ENCODE results near the gene MTF1.
A peak's percentile ranks its signal among the peaks of the same experiment; 100 is the strongest.
"Not testable (repeated sequence)": the region's sequence is repeated elsewhere in the genome, so short reads cannot be mapped to it uniquely, and the experiment has no call there.

The MTF1 gene

DNA sequence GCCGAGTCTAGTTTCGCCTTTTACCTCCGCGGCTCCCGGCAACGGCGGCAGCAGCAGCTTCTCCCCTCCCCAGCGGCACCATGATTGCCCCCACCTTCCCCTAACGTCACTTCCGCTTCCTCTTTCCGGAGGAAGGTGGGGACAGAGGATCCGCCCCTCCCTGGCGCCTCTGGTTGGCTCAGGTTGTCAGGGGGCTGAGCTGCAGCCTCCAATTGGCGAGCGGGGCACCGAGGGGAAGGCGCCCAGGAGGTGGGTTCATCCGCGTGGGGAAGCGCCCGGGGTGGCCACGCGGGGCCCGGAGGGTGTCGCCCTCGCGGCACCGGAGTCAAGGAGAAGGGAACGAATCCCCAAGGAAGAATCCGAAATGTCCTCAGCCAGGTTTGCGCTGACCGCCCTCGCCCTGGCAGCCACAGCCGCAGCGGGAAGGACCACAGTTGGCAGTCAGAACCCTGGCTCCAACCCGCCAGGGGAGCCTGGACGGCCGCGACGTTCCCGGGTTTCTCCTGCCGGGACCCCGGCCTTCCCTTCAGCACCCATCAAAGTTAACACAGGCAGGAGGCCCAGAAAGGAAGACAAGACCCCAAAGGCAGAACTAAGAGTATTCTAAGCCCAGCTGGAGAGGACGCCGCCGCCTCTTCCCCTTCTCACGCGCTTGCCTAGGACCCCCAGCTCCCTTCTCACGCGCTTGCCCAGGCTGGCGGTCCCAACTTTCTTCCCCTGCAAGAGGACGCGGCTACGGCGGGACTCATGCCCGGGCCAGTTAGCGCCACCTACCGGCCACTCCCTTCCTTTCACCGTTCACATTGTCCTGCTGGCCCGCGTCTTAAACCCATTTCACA is at the start of gene MTF1:
MTF1 (minus strand) TSS at position 86 of the 839 bp plus-strand sequence. CDS start 1,934 bp downstream, outside the sequence.
- Histone ChIP-seq H3K4me3 (ENCODE audit: low read depth in 1 of 2, low read length in 2 of 2) (peak within 1 kb of the TSS; percentile 87 to 91), H3K4me1 (ENCODE audit: control insufficient read depth in 1 of 2, insufficient read depth in 2 of 2, low read length in 2 of 2) (peaks cover 18 to 24% of the 10 kb centered on the region in 2 donors), H3K27ac (ENCODE audit: low read depth, low read length) (peak within 1 kb of the TSS; percentile 74), H3K36me3 (ENCODE audit: control insufficient read depth in 1 of 2, insufficient read depth in 2 of 2, low read length in 2 of 2) (peaks cover 9 to 33% of the 10 kb centered on the region in 2 donors), H3K9me3 (ENCODE audit: control insufficient read depth in 1 of 2, low read length in 2 of 2) (no peaks in the 10 kb centered on the region), H3K27me3 (ENCODE audit: control insufficient read depth in 1 of 2, insufficient read depth in 2 of 2, low read length in 2 of 2) (no peaks in the 10 kb centered on the region), H3K9ac (ENCODE audit: low read depth in 1 of 2, low read length in 2 of 2) (peak within 1 kb of the TSS; percentile 97 to 99)

DNA sequence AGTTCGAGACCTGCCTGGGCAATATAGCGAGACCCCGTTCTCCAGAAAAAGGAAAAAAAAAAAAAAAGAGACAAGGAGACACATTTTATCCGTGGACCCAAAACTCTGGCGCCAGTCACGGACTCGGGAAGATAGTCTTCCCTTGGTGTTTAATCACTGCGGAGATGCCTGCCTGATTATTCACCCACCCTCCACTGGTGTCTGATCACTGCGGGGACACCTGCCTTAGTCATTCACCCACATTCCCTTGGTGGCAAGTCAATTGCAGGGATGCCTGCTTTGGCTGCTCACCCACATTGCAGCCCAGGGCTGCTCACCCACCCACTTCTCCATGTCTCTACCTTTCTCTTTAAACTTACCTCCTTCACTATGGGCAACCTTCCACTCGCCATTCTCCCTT is 49.1 kb upstream of the MTF1 start:
- H3K4me3 ChIP-seq (ENCODE audit: low read depth in 1 of 2, low read length in 2 of 2); H3K27me3 ChIP-seq (ENCODE audit: control insufficient read depth in 1 of 2, insufficient read depth in 2 of 2, low read length in 2 of 2); H3K27ac ChIP-seq (ENCODE audit: low read depth, low read length); H3K36me3 ChIP-seq (ENCODE audit: control insufficient read depth in 1 of 2, insufficient read depth in 2 of 2, low read length in 2 of 2); H3K4me1 ChIP-seq (ENCODE audit: control insufficient read depth in 1 of 2, insufficient read depth in 2 of 2, low read length in 2 of 2); H3K9ac ChIP-seq (ENCODE audit: low read depth in 1 of 2, low read length in 2 of 2): not testable (repeated sequence)
- H3K9me3 ChIP-seq (ENCODE audit: control insufficient read depth in 1 of 2, low read length in 2 of 2) = peaks cover 0 to 16% of the 10 kb centered on the region in 2 donors

DNA sequence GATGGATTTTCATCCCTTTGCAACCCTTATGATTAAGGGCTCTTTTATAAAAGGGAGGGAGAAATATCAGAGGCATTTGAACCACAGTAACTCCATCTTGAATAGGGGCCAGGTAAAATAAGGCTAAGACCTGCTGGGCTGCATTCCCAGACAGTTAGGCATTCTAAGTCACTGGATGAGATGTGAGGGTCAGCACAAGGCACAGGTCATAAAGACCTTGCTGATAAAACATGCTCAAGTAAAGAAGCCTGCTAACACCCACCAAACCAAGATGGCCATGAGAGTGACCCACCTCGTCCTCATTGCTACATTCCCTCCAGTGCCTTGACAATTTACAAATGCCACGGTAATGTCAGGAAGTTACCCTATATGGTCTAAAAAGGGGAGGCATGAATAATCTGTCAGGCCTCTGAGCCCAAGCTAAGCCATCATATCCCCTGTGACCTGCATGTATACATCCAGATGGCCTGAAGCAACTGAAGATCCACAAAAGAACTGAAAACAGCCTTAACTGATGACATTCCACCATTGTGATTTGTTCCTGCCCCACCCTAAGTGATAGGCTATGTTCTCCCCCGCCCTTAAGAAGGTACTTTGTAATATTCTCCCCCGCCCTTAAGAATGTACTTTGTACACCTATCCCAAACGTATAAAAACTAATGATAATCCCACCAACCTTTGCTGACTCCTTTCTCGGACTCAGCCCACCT is 48.2 kb upstream of the MTF1 start:
- not testable (repeated sequence) for H3K36me3 ChIP-seq (ENCODE audit: control insufficient read depth in 1 of 2, insufficient read depth in 2 of 2, low read length in 2 of 2); H3K4me1 ChIP-seq (ENCODE audit: control insufficient read depth in 1 of 2, insufficient read depth in 2 of 2, low read length in 2 of 2); H3K27ac ChIP-seq (ENCODE audit: low read depth, low read length); H3K9ac ChIP-seq (ENCODE audit: low read depth in 1 of 2, low read length in 2 of 2); H3K4me3 ChIP-seq (ENCODE audit: low read depth in 1 of 2, low read length in 2 of 2); H3K27me3 ChIP-seq (ENCODE audit: control insufficient read depth in 1 of 2, insufficient read depth in 2 of 2, low read length in 2 of 2)
- peaks cover 0 to 16% of the 10 kb centered on the region in 2 donors for H3K9me3 ChIP-seq (ENCODE audit: control insufficient read depth in 1 of 2, low read length in 2 of 2)

DNA sequence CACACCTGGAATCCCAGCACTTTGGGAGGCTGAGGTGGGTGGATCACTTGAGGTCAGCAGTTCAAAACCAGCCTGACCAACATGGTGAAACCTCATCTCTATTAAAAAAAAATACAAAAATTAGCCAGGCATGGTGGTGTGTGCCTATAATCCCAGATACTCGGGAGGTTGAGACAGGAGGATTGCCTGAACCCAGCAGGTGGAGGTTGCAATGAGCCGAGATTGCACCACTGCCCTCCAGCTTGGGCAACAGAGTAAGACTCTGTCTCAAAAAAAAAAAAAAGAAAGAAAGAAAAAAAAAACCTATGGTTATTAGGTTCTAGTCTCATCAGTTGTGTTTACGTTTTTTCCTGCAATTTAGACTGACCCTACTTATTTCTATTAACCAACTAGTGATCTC is 47.2 kb upstream of the MTF1 start:
- not testable (repeated sequence) for H3K27me3 ChIP-seq (ENCODE audit: control insufficient read depth in 1 of 2, insufficient read depth in 2 of 2, low read length in 2 of 2); H3K9ac ChIP-seq (ENCODE audit: low read depth in 1 of 2, low read length in 2 of 2); H3K36me3 ChIP-seq (ENCODE audit: control insufficient read depth in 1 of 2, insufficient read depth in 2 of 2, low read length in 2 of 2); H3K27ac ChIP-seq (ENCODE audit: low read depth, low read length); H3K4me3 ChIP-seq (ENCODE audit: low read depth in 1 of 2, low read length in 2 of 2); H3K4me1 ChIP-seq (ENCODE audit: control insufficient read depth in 1 of 2, insufficient read depth in 2 of 2, low read length in 2 of 2); H3K9me3 ChIP-seq (ENCODE audit: control insufficient read depth in 1 of 2, low read length in 2 of 2)

DNA sequence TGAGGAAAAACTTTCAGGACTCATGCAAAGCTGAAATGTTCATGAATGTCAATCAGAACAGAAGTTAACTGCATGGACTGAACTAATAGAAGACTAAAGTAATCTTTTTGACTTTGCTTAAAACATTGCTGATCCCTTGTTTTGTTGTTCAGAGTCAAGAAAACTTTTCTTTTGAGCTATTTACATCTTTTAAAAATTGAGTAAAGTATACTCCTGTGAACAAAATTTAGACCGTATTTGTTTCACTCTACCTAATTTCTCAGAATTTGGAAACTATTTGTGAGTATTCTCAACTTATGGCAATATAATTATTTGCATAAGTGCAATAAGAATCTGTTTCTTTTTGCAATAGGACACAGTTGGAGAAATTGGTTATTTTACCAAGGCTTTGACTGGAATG is 46.3 kb upstream of the MTF1 start:
- Histone ChIP-seq H3K4me3 (ENCODE audit: low read depth in 1 of 2, low read length in 2 of 2) (no peak overlapping the region), H3K27ac (ENCODE audit: low read depth, low read length) (no peak overlapping the region), H3K4me1 (ENCODE audit: control insufficient read depth in 1 of 2, insufficient read depth in 2 of 2, low read length in 2 of 2) (no peaks in the 10 kb centered on the region), H3K36me3 (ENCODE audit: control insufficient read depth in 1 of 2, insufficient read depth in 2 of 2, low read length in 2 of 2) (no peaks in the 10 kb centered on the region), H3K9ac (ENCODE audit: low read depth in 1 of 2, low read length in 2 of 2) (no peak overlapping the region), H3K9me3 (ENCODE audit: control insufficient read depth in 1 of 2, low read length in 2 of 2) (peaks cover 0 to 4% of the 10 kb centered on the region in 2 donors), H3K27me3 (ENCODE audit: control insufficient read depth in 1 of 2, insufficient read depth in 2 of 2, low read length in 2 of 2) (no peaks in the 10 kb centered on the region)

DNA sequence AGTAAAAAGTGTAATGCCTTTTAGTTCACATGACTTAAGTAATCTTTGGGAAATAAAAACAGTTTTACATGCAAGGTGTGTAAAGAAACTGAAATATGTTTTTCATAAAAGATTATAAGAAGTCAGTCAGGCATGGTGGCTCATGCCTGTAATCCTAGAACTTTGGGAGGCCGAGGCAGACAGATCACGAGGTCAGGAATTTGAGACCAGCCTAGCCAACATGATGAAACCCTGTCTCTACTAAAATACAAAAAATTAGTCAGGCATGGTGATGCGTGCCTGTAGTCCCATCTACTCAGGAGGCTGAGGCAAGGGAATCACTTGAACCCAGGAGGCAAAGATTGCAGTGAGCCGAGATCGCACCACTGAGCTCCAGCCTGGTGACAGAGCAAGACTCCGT is 44.5 kb upstream of the MTF1 start:
- H3K9me3 ChIP-seq (ENCODE audit: control insufficient read depth in 1 of 2, low read length in 2 of 2); H3K9ac ChIP-seq (ENCODE audit: low read depth in 1 of 2, low read length in 2 of 2); H3K4me1 ChIP-seq (ENCODE audit: control insufficient read depth in 1 of 2, insufficient read depth in 2 of 2, low read length in 2 of 2); H3K27ac ChIP-seq (ENCODE audit: low read depth, low read length); H3K4me3 ChIP-seq (ENCODE audit: low read depth in 1 of 2, low read length in 2 of 2); H3K27me3 ChIP-seq (ENCODE audit: control insufficient read depth in 1 of 2, insufficient read depth in 2 of 2, low read length in 2 of 2); H3K36me3 ChIP-seq (ENCODE audit: control insufficient read depth in 1 of 2, insufficient read depth in 2 of 2, low read length in 2 of 2): not testable (repeated sequence)

DNA sequence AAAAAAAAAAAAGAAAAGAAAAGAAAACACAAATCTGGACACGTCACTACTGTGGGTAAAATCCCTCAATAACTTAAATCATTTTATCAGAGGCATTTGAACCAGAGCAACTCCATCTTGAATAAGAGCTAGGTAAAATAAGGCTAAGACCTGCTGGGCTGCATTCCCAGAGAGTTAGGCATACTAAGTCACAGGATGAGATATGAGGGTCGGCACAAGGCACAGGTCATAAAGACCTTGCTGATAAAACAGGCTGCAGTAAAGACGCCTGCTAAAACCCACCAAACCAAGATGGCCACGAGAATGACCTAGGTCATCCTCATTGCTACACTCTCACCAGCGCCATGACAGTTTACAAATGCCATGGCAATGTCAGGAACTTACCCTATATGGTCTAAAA is 43.6 kb upstream of the MTF1 start:
- no peaks in the 10 kb centered on the region for H3K4me1 ChIP-seq (ENCODE audit: control insufficient read depth in 1 of 2, insufficient read depth in 2 of 2, low read length in 2 of 2)
- no peak overlapping the region for H3K27ac ChIP-seq (ENCODE audit: low read depth, low read length)
- H3K27me3 ChIP-seq (ENCODE audit: control insufficient read depth in 1 of 2, insufficient read depth in 2 of 2, low read length in 2 of 2) = no peaks in the 10 kb centered on the region
- H3K9ac ChIP-seq (ENCODE audit: low read depth in 1 of 2, low read length in 2 of 2) = no peak overlapping the region
- H3K36me3 ChIP-seq (ENCODE audit: control insufficient read depth in 1 of 2, insufficient read depth in 2 of 2, low read length in 2 of 2) = no peaks in the 10 kb centered on the region
- H3K9me3 ChIP-seq (ENCODE audit: control insufficient read depth in 1 of 2, low read length in 2 of 2) = peaks cover 0 to 4% of the 10 kb centered on the region in 2 donors
- H3K4me3 ChIP-seq (ENCODE audit: low read depth in 1 of 2, low read length in 2 of 2) = no peak overlapping the region

DNA sequence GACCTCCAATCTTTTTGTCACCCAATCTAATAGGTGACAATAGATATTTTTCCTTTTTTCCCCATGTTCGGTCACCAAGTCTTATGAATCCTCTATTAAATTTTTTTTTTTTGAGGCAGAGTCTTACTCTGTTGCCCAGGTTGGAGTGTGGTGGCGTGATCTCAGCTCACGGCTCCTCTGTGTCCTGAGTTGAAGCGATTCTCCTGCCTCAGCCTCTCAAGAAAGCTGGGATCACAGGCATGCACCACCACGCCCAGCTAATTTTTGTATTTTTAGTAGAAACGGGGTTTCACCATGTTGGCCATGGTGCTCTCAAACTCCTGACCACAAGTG is 42.5 kb upstream of the MTF1 start:
- H3K9me3 ChIP-seq (ENCODE audit: control insufficient read depth in 1 of 2, low read length in 2 of 2) = peaks cover 0 to 4% of the 10 kb centered on the region in 2 donors
- no peak overlapping the region for H3K4me3 ChIP-seq (ENCODE audit: low read depth in 1 of 2, low read length in 2 of 2)
- H3K27ac ChIP-seq (ENCODE audit: low read depth, low read length) = no peak overlapping the region
- H3K9ac ChIP-seq (ENCODE audit: low read depth in 1 of 2, low read length in 2 of 2) = no peak overlapping the region
- H3K36me3 ChIP-seq (ENCODE audit: control insufficient read depth in 1 of 2, insufficient read depth in 2 of 2, low read length in 2 of 2) = no peaks in the 10 kb centered on the region
- no peaks in the 10 kb centered on the region for H3K4me1 ChIP-seq (ENCODE audit: control insufficient read depth in 1 of 2, insufficient read depth in 2 of 2, low read length in 2 of 2)
- H3K27me3 ChIP-seq (ENCODE audit: control insufficient read depth in 1 of 2, insufficient read depth in 2 of 2, low read length in 2 of 2) = no peaks in the 10 kb centered on the region

DNA sequence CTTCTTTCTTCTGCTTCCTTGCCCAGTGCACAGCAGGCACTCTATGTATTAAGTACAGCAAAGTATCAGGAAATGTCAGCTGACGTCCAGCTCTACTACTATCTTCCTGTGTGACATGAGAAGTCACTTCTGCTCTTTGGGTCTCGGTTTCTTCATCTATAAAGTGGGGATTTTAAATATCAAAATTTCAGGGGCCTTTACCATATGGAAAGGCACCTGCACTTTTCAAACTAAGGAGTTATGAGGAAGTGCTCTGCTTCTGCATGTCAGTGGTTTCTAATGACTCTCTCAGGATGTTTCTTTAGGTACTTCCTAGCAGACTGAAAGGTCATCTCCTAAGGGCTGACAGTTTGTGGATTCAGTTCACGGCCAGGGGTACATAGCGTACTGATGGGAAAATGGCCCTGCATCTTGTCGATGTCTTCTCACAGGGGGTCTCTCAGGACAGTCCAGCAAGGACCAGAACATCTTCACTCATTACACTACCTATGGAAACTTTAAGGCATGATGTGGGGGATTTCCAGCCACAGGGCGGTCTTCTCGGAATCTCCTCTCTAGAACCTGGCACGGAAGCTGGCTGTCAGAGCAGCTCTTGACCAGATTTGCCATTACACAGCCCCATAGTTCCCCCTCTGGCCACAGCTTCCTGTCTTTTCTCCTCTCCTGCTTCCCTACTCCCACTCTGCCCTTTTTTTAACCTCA is 42.0 kb upstream of the MTF1 start:
- no peaks in the 10 kb centered on the region for H3K36me3 ChIP-seq (ENCODE audit: control insufficient read depth in 1 of 2, insufficient read depth in 2 of 2, low read length in 2 of 2)
- peaks cover 0 to 4% of the 10 kb centered on the region in 2 donors for H3K9me3 ChIP-seq (ENCODE audit: control insufficient read depth in 1 of 2, low read length in 2 of 2)
- H3K4me3 ChIP-seq (ENCODE audit: low read depth in 1 of 2, low read length in 2 of 2) = no peak overlapping the region
- no peak overlapping the region for H3K27ac ChIP-seq (ENCODE audit: low read depth, low read length)
- no peaks in the 10 kb centered on the region for H3K4me1 ChIP-seq (ENCODE audit: control insufficient read depth in 1 of 2, insufficient read depth in 2 of 2, low read length in 2 of 2)
- no peak overlapping the region for H3K9ac ChIP-seq (ENCODE audit: low read depth in 1 of 2, low read length in 2 of 2)
- no peaks in the 10 kb centered on the region for H3K27me3 ChIP-seq (ENCODE audit: control insufficient read depth in 1 of 2, insufficient read depth in 2 of 2, low read length in 2 of 2)

DNA sequence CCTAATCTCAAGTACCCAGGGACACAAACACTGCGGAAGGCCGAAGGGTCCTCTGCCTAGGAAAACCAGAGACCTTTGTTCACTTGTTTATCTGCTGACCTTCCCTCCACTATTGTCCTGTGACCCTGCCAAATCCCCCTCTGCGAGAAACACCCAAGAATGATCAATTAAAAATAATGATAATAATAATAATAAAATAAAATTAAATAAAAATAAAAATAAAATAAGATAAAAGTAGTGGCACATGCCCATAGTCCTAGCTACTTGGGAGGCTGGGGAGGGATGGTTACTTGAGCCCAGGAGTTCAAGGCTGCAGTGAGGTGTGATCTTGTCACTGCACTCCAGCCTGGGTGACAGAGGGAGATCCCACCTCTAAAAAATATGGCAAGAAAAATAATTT is 38.2 kb upstream of the MTF1 start:
- H3K9me3 ChIP-seq (ENCODE audit: control insufficient read depth in 1 of 2, low read length in 2 of 2); H3K27ac ChIP-seq (ENCODE audit: low read depth, low read length); H3K4me1 ChIP-seq (ENCODE audit: control insufficient read depth in 1 of 2, insufficient read depth in 2 of 2, low read length in 2 of 2); H3K9ac ChIP-seq (ENCODE audit: low read depth in 1 of 2, low read length in 2 of 2); H3K27me3 ChIP-seq (ENCODE audit: control insufficient read depth in 1 of 2, insufficient read depth in 2 of 2, low read length in 2 of 2); H3K36me3 ChIP-seq (ENCODE audit: control insufficient read depth in 1 of 2, insufficient read depth in 2 of 2, low read length in 2 of 2); H3K4me3 ChIP-seq (ENCODE audit: low read depth in 1 of 2, low read length in 2 of 2): not testable (repeated sequence)

Data from duodenal mucosa (tissue), 2 donors.